Mesangial cell (primary cell): ENCODE results near the gene MRPL20. TPM values are rescaled to one million over a fixed set of nuclear protein-coding genes. Genes with fewer than 3 reads are reported as not detected.

Source experiments
- total RNA-seq: library from RNA; depleted of rRNA; stranded (reverse); fragments of >200 nt; gene quantifications from 2 replicates; pipeline ENCODE4 v1.2.3, GENCODE V29; 2015

Gene MRPL20
- 109 and 174 TPM in 2 replicates for total RNA-seq

DNA sequence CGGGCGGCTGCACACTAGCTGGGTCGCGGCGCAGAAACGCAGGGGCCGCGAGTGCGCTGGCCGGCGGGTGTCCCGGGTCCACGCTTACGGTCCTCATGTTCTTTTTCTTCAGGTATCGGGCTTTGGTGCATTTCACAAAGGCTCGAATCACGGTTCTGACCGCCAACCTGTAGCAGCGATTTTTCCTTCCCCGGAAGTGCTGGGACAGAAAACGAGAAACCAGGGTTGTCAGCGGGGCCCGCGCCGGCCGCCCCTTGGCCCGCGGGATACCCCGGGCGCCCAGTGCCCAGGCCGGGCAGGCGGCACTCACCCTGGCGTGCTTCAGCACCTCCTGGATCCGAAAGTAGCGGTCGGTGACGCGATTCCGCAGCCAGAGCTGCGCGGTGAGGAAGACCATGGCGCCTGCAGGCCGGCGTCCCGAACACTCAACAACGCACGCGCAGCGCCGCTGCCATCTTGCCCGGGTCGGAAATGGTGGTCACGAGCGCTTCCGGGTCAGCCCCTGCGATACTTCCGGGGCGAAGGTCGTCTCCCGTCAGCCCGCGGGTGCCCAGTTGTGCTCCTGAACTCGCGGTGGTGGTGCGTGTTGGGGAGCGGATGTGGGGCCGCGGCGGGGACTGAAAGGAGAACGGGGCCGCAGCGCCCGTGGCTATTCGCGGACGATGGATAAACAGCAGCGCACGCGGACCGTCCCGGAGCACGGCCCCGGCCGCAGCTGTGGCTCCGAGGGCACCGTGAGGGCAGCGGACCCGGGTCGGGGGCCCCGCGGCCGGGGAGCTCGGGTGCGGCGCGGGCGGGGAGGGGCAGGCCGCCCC is at the start of gene MRPL20:
Gene MRPL20 (minus strand): TSS at position 473 of the 815 bp plus-strand sequence. CDS start 76 bp downstream, at position 397.

DNA sequence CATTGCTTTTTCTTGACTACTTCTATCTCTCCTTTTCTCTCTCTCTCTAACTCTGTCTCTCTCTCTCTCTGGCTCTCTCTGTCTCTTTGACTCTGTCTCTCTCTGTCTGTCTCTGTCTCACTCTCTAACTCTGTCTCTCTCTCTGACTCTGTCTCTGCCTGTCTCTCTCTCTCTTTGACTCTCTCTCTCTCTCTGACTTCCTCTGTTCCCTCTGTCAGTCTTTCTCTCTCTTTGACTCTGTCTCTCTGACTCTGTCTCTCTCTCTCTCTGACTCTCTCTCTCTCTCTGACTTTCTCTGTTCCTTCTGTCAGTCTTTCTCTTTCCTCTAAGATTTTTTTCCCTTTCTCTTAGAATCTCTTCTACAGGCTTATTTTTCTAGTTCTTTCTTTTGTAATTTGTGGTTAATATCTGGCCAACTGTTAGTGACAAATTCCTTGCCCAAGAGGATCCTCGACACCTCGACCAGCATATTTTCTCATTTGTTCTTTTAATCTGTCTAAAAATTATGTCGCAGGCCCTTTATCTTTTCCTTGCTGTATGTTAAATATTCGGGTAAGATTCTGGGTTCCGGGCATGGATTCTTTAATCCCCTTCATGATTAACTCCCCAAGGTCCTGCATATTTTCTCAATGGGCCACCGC is 42.1 kb upstream of the MRPL20 start, which contains the start of gene ATAD3C:
Gene ATAD3C (plus strand): TSS at position 591 of the 641 bp plus-strand sequence. CDS start 995 bp downstream, outside the sequence.

DNA sequence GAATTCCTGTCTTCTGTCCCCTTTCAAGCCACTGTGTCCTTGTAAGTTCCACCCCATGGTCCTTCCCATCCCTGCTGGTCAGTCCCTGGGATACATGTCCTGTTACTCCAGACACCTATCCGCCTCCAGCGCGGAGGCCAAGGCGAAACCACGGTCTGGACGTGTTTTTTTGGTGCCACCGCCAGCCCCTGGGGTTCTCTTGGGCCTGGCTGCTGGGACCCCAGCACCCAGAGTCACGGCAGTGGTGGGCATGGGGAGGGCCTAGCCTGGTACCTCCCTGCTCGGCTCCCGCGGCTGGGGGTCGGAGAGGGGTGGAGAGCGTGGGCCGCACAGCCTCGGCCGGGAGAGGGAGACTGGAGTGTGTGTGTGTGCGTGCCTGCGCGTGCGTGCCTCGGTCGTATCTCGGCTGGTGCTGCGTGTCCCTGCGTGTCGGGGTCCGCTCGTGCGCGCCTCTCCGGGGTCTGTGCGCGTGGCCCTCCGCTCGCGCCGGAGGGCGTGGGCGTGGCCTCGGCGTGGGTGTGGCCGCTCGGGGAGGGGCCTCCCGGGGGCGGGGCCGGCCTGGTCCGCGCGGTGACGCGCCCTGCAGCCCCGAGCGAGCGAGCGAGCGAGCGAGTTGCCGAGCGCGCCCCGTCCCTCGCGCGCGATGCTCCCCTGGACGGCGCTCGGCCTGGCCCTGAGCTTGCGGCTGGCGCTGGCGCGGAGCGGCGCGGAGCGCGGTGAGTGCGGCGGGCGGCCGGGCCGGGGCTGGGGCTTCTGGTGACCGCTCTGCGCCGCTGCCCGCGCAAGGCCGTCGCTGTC is 28.2 kb upstream of the MRPL20 start, which contains the start of gene VWA1:
Gene VWA1 (plus strand): TSS at position 585 of the 798 bp plus-strand sequence. CDS start 59 bp downstream, at position 644.

DNA sequence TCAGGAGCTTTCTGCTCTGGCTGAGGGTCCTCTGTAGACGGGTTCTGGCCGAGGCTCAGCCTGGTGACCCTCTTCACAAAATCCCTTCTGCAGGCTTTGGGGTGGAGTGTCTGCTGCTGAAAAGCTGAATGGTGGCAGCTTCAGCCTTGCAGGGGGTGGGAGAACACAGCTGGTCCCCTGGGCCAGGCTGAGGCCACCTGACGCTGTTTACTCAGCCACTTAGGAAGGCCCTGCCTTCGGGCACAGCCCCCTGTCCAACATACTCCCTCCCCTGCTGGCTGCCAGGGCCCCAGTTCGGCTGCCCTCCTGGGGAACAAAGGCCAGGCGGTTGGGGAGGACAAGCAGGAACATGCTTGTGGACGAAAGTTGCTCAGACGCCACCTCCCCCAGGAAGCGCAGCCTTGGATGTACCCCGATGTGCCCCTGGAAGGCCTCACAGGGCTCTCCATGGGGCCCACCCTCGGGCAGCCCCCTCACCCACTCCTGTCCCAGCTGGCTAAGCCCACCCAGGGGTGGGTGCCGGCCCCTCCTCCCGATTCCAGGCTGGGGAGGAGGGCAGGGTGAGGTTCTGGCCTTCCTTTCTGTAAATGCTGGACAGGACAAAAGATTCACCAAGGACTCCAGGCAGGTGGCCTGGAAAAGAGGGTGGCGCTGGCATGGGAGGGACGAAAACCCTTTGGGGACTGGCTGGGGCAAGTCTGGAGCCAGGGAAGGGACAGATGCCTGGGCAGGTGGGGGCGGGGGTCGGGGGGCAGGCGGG is 14.2 kb upstream of the MRPL20 start, which contains the start of gene ANKRD65:
Gene ANKRD65 (minus strand): TSS at position 130 of the 760 bp plus-strand sequence. CDS start 271 bp downstream, outside the sequence.

DNA sequence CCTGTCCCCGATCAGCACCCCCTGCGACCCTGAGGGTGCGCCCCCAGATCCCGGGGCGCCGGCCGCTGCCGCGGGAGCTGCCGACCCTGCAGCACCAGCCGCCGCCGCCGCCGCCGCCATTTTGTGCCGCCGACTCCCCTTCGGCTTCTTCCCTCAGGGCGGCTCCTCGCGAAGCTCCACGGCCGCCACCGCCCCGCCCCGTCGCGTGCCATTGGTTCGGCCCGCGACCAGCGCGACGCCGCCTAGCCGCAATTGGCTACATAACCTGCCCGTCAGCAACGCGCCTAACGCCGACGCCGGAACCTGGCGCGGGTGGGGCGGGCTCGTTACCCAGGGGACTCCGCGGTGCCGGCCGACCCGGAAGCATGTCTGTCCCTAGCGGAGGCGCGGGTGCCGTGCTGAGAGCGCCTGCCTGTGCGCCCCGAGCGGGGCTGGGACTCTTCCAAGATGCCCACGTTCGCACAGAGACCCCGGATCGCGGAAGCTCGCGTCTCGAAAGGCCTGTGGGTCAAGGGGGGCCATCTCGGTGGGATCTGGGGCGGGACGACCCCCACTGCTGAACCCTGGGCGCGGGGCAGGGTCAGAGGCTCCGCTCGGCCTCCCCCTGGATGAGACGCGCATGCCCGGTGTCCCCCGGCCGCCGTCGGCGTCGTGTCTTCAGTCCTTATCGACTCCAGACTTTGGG is 7.8 kb downstream of the MRPL20 start, which contains the start of gene CCNL2:
Gene CCNL2 (minus strand): TSS at position 149 of the 685 bp plus-strand sequence. CDS start 29 bp downstream, at position 120.

DNA sequence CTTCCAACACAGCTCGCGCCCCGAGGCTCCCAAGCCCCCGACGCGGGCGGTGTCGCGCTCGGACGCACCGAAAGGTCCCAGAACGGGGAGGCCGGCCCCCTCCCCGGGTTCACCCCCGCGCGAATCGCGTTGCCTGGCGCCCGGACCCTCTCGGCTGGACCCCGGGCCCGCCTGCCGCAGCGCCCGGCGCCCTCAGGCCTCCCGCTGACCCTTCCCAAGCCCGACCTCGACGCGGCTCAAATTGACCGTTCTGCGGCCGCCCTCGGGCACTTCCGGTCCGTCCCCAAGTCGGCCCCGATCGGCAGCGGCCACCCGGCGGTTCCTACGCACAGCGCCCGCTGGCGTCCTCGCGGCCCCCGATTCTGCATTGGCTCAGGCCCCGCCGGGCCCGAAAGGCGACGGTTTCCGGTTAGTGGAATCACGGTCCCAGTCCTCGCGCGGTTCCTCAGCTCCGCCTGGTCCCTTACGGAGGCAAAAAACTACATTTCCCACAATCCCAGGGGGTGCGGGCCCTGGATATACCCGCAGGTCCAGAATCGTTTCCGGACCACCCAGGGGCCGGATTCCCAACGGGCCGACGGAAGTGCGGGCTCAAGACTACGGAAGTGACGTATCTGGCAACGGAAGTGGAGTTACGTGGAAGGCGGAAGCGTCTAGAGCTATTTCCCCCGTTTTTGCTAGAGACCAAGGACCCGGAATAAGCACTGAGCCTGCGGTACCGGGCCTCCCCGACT is 32.0 kb downstream of the MRPL20 start, which contains the start of gene AURKAIP1:
Gene AURKAIP1 (minus strand): TSS at position 279 of the 734 bp plus-strand sequence. CDS start 451 bp downstream, outside the sequence.

DNA sequence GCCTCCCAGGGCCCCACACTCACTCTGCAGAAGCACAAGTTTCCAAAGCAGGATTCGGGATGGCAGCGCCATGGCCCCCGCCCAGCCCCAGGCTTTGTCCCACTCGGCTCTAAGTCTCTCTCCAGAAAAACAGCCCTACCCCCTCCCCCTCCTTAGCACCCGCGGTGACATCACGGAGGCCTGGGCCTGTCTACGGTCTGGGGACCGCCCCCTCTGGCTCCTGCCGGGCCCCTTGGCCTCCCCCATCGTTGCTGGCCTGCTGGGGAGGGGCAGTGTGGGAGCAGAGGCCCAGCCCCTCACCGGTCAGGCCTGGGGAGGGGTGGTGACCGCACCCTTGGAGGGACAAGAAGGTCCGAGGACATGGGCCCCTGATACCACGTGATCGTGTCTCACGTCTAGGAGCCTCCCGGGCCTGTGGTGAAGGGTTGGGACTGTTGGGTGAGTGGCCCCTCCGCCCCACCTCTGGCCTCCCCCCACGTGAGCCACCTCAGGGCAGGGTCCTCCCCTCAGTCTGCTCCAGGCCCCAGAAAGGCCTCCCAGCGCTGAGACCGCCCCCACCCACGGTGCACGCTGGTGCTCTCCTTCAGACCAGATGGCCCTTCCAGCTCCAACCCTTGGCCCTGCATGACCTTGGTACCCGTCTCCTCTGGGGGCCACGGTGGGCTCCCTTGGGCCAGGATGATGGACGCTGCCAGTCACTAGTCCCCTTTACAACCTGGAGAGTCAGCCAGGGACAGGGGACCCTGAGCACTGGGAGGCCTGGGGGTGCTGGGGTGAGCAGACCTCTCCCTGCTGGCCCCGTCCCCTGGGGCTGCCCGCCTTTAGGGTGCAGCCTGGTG is 48.4 kb downstream of the MRPL20 start, which contains the start of gene MXRA8:
Gene MXRA8 (minus strand): TSS at position 123 of the 839 bp plus-strand sequence. CDS start 51 bp downstream, at position 72.

Other genes with a start within 250 kb of the MRPL20 start
- gene TTLL10, start 233.4 kb downstream of the MRPL20 start, total RNA-seq: not detected in 2 replicates
- gene TNFRSF18, start 200.7 kb downstream of the MRPL20 start, total RNA-seq: 5.1 and 35.4 TPM in 2 replicates
- gene TNFRSF4, start 193.1 kb downstream of the MRPL20 start, total RNA-seq: 1.8 and 3.4 TPM in 2 replicates
- gene SDF4, start 175.3 kb downstream of the MRPL20 start, total RNA-seq: 154 and 222 TPM in 2 replicates
- gene B3GALT6, start 175.1 kb downstream of the MRPL20 start, total RNA-seq: 32.6 and 41.5 TPM in 2 replicates
- 1.3 and 8.0 TPM in 2 replicates for gene C1QTNF12, start 160.6 kb downstream of the MRPL20 start, total RNA-seq
- 70.2 and 91.9 TPM in 2 replicates for gene UBE2J2, start 133.4 kb downstream of the MRPL20 start, total RNA-seq
- 0.33 and 2.3 TPM in 2 replicates for gene SCNN1D, start 126.9 kb downstream of the MRPL20 start, total RNA-seq
- gene ACAP3, start 99.4 kb downstream of the MRPL20 start, total RNA-seq: 33.6 and 49.2 TPM in 2 replicates
- 51.6 and 68.0 TPM in 2 replicates for gene PUSL1, start 98.7 kb downstream of the MRPL20 start, total RNA-seq
- 114 and 130 TPM in 2 replicates for gene INTS11, start 82.6 kb downstream of the MRPL20 start, total RNA-seq
- 38.5 and 46.4 TPM in 2 replicates for gene CPTP, start 82.5 kb downstream of the MRPL20 start, total RNA-seq
- gene TAS1R3, start 76.0 kb downstream of the MRPL20 start, total RNA-seq: not detected in 2 replicates
- 78.8 and 134 TPM in 2 replicates for gene DVL1, start 57.9 kb downstream of the MRPL20 start, total RNA-seq
- gene MXRA8, start 48.7 kb downstream of the MRPL20 start, total RNA-seq: 154 and 651 TPM in 2 replicates
- gene AURKAIP1, start 32.1 kb downstream of the MRPL20 start, total RNA-seq: 157 and 250 TPM in 2 replicates
- 40.6 and 111 TPM in 2 replicates for gene CCNL2, start 8.0 kb downstream of the MRPL20 start, total RNA-seq
- gene ANKRD65, start 14.0 kb upstream of the MRPL20 start, total RNA-seq: 0.76 and 1.5 TPM in 2 replicates
- 25.4 and 90.9 TPM in 2 replicates for gene VWA1, start 28.4 kb upstream of the MRPL20 start, total RNA-seq
- gene ATAD3C, start 42.4 kb upstream of the MRPL20 start, total RNA-seq: 1.1 and 1.6 TPM in 2 replicates
- 14.5 and 64.5 TPM in 2 replicates for gene ATAD3B, start 64.5 kb upstream of the MRPL20 start, total RNA-seq
- 42.3 and 107 TPM in 2 replicates for gene ATAD3A, start 104.9 kb upstream of the MRPL20 start, total RNA-seq
- 1.8 and 3.8 TPM in 2 replicates for gene TMEM240, start 133.3 kb upstream of the MRPL20 start, total RNA-seq
- gene SSU72, start 167.6 kb upstream of the MRPL20 start, total RNA-seq: 78.1 and 105 TPM in 2 replicates
- gene FNDC10, start 192.8 kb upstream of the MRPL20 start, total RNA-seq: 6.4 and 11.2 TPM in 2 replicates
- 14.0 and 51.1 TPM in 2 replicates for gene MIB2, start 208.2 kb upstream of the MRPL20 start, total RNA-seq
- 11.9 and 55.1 TPM in 2 replicates for gene MMP23B, start 224.9 kb upstream of the MRPL20 start, total RNA-seq